WERI-Rb-1 (cell line): ENCODE data around the gene AIFM3.
"Not testable (repeated sequence)": the region's sequence is repeated elsewhere in the genome, so short reads cannot be mapped to it uniquely, and the experiment has no call there.

ENCODE experiments used
- DNase-seq: peaks from one replicate; pipeline ENCODE4 v3.0.0-alpha.2; 2020
- H3K27ac ChIP-seq: fragments of 250-450 bp; sonication (Bioruptor Pico); 2 replicates; pipeline ENCODE4 v1.5.1; 2020; ENCODE audit warnings: mild to moderate bottlenecking, moderate library complexity
- H3K27me3 ChIP-seq: fragments of 250-450 bp; sonication (Bioruptor Pico); 2 replicates; pipeline ENCODE4 v1.5.1; 2021; ENCODE audit warnings: mild to moderate bottlenecking, low read depth, moderate library complexity; ENCODE audit not compliant: insufficient read depth, severe bottlenecking
- H3K36me3 ChIP-seq: fragments of 250-450 bp; sonication (Bioruptor Pico); 2 replicates; pipeline ENCODE4 v1.5.1; 2020; ENCODE audit warnings: mild to moderate bottlenecking, moderate library complexity
- H3K4me3 ChIP-seq: 2 replicates; pipeline ENCODE4 v1.5.1; 2011; ENCODE audit warnings: low read depth, mild to moderate bottlenecking, control low read depth, low read length
- H3K9me3 ChIP-seq: fragments of 250-450 bp; sonication (Bioruptor Pico); 2 replicates; pipeline ENCODE4 v1.5.1; 2021; ENCODE audit warnings: mild to moderate bottlenecking, moderate library complexity; ENCODE audit not compliant: severe bottlenecking
- TF ChIP-seq, protein P1 (sequence below): IDR thresholded peaks from 2 replicates; pipeline ENCODE4 v1.5.1; 2011; ENCODE audit warnings: low read depth, mild to moderate bottlenecking, control low read depth, inconsistent platforms, low read length

AIFM3 gene

DNA sequence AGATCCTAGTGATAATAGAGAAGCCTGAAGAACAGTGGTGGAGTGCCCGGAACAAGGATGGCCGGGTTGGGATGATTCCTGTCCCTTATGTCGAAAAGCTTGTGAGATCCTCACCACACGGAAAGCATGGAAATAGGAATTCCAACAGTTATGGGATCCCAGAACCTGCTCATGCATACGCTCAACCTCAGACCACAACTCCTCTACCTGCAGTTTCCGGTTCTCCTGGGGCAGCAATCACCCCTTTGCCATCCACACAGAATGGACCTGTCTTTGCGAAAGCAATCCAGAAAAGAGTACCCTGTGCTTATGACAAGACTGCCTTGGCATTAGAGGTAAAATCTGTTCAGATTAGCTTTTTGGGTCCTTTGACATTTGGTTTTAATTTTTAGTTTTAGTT, 33.1 kb upstream of the AIFM3 start:
- no peaks in the 10 kb centered on the region for H3K9me3 ChIP-seq
- no peak overlapping the region for H3K4me3 ChIP-seq
- DNase-seq: no peak
- TF ChIP-seq, protein P1, sequence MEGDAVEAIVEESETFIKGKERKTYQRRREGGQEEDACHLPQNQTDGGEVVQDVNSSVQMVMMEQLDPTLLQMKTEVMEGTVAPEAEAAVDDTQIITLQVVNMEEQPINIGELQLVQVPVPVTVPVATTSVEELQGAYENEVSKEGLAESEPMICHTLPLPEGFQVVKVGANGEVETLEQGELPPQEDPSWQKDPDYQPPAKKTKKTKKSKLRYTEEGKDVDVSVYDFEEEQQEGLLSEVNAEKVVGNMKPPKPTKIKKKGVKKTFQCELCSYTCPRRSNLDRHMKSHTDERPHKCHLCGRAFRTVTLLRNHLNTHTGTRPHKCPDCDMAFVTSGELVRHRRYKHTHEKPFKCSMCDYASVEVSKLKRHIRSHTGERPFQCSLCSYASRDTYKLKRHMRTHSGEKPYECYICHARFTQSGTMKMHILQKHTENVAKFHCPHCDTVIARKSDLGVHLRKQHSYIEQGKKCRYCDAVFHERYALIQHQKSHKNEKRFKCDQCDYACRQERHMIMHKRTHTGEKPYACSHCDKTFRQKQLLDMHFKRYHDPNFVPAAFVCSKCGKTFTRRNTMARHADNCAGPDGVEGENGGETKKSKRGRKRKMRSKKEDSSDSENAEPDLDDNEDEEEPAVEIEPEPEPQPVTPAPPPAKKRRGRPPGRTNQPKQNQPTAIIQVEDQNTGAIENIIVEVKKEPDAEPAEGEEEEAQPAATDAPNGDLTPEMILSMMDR: no peak
- H3K36me3 ChIP-seq: peaks cover 85% of the 10 kb centered on the region
- no peak overlapping the region for H3K27ac ChIP-seq
- H3K27me3 ChIP-seq: no peaks in the 10 kb centered on the region

DNA sequence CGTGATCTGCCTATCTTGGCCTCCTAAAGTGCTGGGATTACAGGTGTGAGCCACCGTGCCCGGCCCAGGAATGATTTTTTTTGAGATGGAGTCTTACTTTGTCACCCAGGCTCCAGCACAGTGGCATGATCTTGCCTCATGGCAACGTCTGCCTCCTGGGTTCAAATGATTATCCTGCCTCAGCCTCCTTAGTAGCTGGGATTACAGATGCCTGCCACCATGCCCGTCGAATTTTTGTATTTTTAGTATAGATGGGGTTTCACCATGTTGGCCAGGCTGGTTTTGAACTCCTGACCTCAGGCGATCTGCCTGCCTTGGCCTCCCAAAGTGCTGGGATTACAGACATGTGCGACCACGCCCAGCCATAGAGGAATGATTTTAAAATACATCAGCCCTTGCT, 32.0 kb upstream of the AIFM3 start:
- peaks cover 81% of the 10 kb centered on the region for H3K36me3 ChIP-seq
- not testable (repeated sequence) for H3K9me3 ChIP-seq, DNase-seq

DNA sequence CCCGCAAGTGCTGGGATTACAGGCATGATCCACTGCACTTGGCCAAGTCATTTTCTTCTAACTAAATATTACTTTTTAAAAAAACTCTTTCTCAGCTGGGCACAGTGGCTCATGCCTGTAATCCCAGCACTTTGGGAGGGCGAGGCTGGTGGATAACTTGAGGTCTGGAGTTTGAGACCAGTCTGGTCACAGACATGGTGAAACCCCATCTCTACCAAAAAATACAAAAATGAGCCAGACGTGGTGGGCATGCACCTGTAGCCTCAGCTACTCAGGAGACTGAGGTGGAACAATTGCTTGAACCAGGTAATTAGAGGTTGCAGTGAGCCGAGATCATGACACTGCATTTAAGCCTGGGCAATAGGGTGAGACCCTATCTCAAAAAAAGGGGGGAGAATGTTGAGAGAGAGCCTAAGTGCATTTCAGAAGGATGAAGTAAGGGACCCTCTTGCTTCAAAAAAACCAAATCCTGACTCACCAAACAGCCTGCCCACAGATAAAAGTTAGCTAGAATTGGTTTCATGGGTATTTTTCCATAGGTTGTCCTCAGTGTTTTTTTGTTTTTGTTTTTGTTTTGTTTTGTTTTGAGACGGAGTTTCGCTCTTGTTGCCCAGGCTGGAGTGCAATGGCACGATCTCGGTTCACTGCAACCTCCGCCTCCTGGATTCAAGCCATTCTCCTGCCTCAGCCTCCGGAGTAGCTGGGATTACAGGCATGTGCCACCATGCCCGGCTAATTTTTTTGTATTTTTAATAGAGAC, 31.1 kb upstream of the AIFM3 start:
- H3K27ac ChIP-seq, DNase-seq, H3K27me3 ChIP-seq, H3K4me3 ChIP-seq, H3K9me3 ChIP-seq: not testable (repeated sequence)
- peaks cover 83% of the 10 kb centered on the region for H3K36me3 ChIP-seq

More for the DNA sequence above, 32.0 kb upstream of the AIFM3 start:
- H3K27ac ChIP-seq, H3K4me3 ChIP-seq, H3K27me3 ChIP-seq: not testable (repeated sequence)

DNA sequence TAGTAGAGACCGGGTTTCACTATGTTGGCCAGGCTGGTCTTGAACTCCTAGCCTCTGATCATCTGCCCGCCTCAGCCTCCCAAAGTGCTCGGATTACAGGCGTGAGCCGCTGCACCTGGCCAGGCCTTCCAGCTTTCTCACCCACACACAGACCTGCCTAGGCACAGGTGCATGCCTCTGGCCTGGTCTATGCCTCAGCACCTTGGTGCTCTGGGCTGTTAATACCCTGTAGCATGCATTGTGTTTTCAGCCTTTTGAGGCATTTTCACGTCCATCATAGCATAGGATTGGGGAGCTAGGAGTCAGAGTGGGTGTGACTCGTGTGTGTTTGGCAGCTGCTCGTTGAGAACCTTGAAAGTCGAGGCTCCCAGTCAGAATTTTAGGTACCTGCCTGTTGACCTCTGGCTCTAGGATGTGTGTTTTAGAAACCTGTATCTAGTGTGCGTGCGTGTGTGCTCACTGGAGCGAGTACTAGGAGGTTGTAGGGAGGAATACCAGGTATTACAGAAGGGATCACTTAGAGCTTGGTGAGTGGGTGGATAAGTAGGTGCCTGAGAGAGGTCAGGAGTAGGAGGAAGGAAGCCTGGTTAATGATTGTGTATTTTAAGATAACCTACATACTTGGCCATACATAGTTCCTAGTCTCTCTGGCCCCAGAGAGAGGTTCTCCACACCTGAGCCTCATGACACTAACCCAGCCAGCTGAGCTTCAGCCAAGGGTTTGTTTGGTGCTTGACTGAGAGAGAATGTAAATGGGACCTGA, 29.8 kb upstream of the AIFM3 start:
- Histone ChIP-seq H3K27ac (no peak overlapping the region), H3K4me3 (no peak overlapping the region), H3K36me3 (peaks cover 77% of the 10 kb centered on the region), H3K27me3 (no peaks in the 10 kb centered on the region), H3K9me3 (no peaks in the 10 kb centered on the region)
- TF ChIP-seq, protein P1: no peak
- DNase-seq: no peak

DNA sequence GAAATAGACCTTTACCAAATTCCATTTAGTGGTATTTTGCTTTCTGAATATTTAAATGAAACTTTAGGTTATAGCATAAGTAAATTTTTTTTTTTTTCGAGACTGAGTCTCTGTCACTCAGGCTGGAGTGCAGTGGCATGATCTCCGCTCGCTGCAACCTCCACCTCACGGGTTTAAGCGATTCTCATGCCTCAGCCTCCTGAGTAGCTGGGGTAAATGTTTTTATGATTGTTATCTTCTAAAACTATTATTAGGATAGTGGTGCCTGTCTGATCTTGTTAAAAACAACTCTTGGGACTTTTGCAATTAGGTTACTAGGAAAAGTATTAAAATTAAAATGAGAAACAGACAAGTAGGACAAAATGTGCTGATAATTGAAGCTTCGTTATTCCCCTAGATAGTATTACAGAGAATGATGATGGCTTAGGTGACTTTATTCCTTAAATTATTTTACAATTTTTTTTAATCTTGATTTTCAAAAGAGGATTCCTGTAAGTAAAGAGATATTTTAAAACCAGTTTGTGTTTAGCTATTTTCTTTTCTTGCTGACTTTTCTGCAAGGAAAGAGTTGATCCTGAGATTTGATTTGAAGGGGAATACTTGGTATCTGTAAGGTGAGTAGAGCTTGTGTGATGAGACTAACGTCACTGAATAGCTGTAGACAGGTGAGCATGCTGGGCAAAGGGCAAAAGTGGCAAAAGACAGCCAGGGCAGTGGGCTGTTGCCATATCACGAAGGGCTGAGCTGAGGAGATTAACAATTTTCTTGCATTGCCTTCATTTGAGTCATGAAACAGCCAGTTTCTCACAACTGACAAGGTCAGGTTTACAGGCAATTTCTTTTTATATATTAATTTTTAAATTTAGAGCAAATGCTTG, 29.0 kb upstream of the AIFM3 start:
- Histone ChIP-seq H3K9me3 (no peaks in the 10 kb centered on the region), H3K36me3 (peaks cover 76% of the 10 kb centered on the region), H3K27ac (no peak overlapping the region), H3K27me3 (no peaks in the 10 kb centered on the region), H3K4me3 (no peak overlapping the region)
- TF ChIP-seq, protein P1: no peak
- no peak for DNase-seq

DNA sequence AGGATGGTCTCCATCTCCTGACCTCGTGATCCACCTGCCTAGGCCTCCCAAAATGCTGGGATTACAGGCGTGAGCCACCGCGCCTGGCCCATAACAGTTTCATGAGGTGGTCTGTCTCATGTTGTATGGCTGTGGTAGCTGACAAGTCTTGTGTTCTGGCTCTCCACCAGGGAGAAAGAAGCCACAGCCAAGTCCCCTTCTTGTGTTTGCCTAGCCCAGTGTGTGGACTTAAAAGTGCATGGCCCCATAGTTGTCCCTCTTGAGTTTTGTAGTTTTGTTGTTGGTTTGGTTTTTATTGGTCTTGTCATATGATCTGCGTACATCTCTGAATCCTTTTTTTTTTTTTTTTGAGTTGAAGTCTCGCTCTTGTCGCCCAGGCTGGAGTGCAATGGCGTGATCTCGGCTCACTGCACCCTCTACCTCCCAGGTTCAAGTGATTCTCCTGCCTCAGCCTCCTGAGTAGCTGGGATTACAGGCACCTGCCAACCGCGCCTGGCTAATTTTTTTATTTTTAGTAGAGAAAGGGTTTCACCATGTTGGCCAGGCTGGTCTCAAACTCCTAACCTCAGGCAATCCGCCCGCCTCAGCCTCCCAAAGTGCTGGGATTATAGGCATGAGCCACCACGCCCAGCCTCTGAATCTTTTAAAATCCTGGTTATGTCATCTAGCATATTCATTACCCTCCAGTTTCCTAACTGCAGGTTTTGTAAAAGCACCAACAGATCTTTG, 27.4 kb upstream of the AIFM3 start:
- DNase-seq, H3K27ac ChIP-seq, H3K4me3 ChIP-seq, H3K27me3 ChIP-seq, H3K9me3 ChIP-seq: not testable (repeated sequence)
- peaks cover 69% of the 10 kb centered on the region for H3K36me3 ChIP-seq
